Trophoblast cell (in vitro differentiated cells and primary cell): ENCODE data around the gene BNC2.

Source experiments
- DNase-seq, 2 donors: peaks; one replicate each; pipeline ENCODE4 v3.0.0-alpha.2; 2016
- H2AFZ ChIP-seq: 2 replicates; pipeline ENCODE4 v1.6.1; 2013; ENCODE audit warnings: low read length, moderate library complexity, mild to moderate bottlenecking; ENCODE audit not compliant: insufficient read depth, poor library complexity
- H2AK5ac ChIP-seq: 2 replicates; pipeline ENCODE4 v1.6.1; 2013; ENCODE audit warnings: mild to moderate bottlenecking, low read length
- H2BK120ac ChIP-seq: 2 replicates; pipeline ENCODE4 v1.6.1; 2013; ENCODE audit warnings: low read length, mild to moderate bottlenecking, moderate library complexity; ENCODE audit not compliant: insufficient read depth, poor library complexity
- H2BK12ac ChIP-seq: 2 replicates; pipeline ENCODE4 v1.6.1; 2013; ENCODE audit warnings: mild to moderate bottlenecking, low read length, moderate library complexity
- H2BK5ac ChIP-seq: 2 replicates; pipeline ENCODE4 v1.6.1; 2013; ENCODE audit warnings: low read length, low read depth, moderate library complexity, mild to moderate bottlenecking; ENCODE audit not compliant: poor library complexity
- H3K14ac ChIP-seq: 2 replicates; pipeline ENCODE4 v1.6.1; 2013; ENCODE audit warnings: mild to moderate bottlenecking, low read length
- H3K18ac ChIP-seq: 2 replicates; pipeline ENCODE4 v1.6.1; 2013; ENCODE audit warnings: mild to moderate bottlenecking, low read length
- H3K23ac ChIP-seq: 2 replicates; pipeline ENCODE4 v1.6.1; 2013; ENCODE audit warnings: low read length
- H3K27ac ChIP-seq: 2 replicates; pipeline ENCODE4 v1.5.1; 2013; ENCODE audit warnings: low read depth, mild to moderate bottlenecking, inconsistent platforms, low read length, moderate library complexity
- H3K27me3 ChIP-seq: 2 replicates; pipeline ENCODE4 v1.6.1; 2013; ENCODE audit warnings: inconsistent platforms, mild to moderate bottlenecking, low read length, moderate library complexity; ENCODE audit not compliant: insufficient read depth
- H3K36me3 ChIP-seq, 2 experiments: 1 replicate in 1 of 2; 2 replicates in 1 of 2; pipeline ENCODE4 v1.6.1; 2013; ENCODE audit warnings: low read length in 2 of 2, mild to moderate bottlenecking in 2 of 2, moderate library complexity in 1 of 2; ENCODE audit not compliant: insufficient read depth in 2 of 2, control insufficient read depth in 1 of 2
- H3K4ac ChIP-seq: 2 replicates; pipeline ENCODE4 v1.6.1; 2013; ENCODE audit warnings: low read depth, mild to moderate bottlenecking, low read length, moderate library complexity
- H3K4me1 ChIP-seq, 2 experiments: 1 replicate in 1 of 2; 2 replicates in 1 of 2; pipeline ENCODE4 v1.6.1; 2013; ENCODE audit warnings: low read length in 2 of 2, mild to moderate bottlenecking in 2 of 2, moderate library complexity in 1 of 2; ENCODE audit not compliant: insufficient read depth in 2 of 2, control insufficient read depth in 1 of 2
- H3K4me2 ChIP-seq: 2 replicates; pipeline ENCODE4 v1.6.1; 2013; ENCODE audit warnings: inconsistent platforms, mild to moderate bottlenecking, low read length, moderate library complexity
- H3K4me3 ChIP-seq: 2 replicates; pipeline ENCODE4 v1.5.1; 2013; ENCODE audit warnings: mild to moderate bottlenecking, low read depth, low read length, inconsistent platforms
- H3K79me1 ChIP-seq: one replicate; pipeline ENCODE4 v1.6.1; 2013; ENCODE audit warnings: low read length
- H3K79me2 ChIP-seq: 2 replicates; pipeline ENCODE4 v1.6.1; 2013; ENCODE audit warnings: low read length, mild to moderate bottlenecking; ENCODE audit not compliant: control insufficient read depth, insufficient read depth, poor library complexity
- H3K9ac ChIP-seq: 2 replicates; pipeline ENCODE4 v1.6.1; 2013; ENCODE audit warnings: mild to moderate bottlenecking, low read length
- H3K9me3 ChIP-seq: 2 replicates; pipeline ENCODE4 v1.6.1; 2013; ENCODE audit warnings: low read depth, mild to moderate bottlenecking, control low read depth, inconsistent platforms, low read length; ENCODE audit not compliant: insufficient read depth
- H4K12ac ChIP-seq: 2 replicates; pipeline ENCODE4 v1.6.1; 2013; ENCODE audit warnings: low read depth, mild to moderate bottlenecking, low read length, moderate library complexity
- H4K8ac ChIP-seq: 2 replicates; pipeline ENCODE4 v1.6.1; 2013; ENCODE audit warnings: low read depth, mild to moderate bottlenecking, low read length, moderate library complexity
- H4K91ac ChIP-seq: one replicate; pipeline ENCODE4 v1.6.1; 2013; ENCODE audit warnings: low read depth, mild to moderate bottlenecking, low read length, moderate library complexity
- WGBS: extraction: QIAGEN DNeasy Blood & Tissue Kit; methylation state at CpG from one replicate; pipeline ENCODE4 v1.1.7; 2013; ENCODE audit warnings: missing lambda C conversion rate; ENCODE audit not compliant: insufficient read length, insufficient coverage; ENCODE audit errors: extremely low coverage; 5-methylcytosine and 5-hydroxymethylcytosine counted together

BNC2 gene

DNA sequence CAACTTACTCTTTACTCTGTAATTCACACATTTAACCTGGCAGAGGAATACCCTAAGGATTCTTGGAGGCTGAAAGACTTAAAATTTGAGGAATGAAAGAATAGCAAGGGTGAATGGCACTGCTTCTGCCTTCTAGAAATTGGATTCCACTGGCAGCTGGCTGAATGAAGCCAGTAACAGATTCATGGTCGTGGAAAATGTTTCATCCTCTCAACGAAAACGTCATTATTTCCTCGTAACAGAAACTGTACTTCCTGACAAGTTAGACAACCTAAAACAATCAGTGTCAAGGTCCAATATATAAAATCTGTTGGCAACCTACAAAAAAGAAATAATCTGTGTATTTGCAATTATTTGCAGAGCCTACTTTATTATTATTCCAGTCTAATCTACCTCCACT lies 39.7 kb downstream of the BNC2 start:
- no peak overlapping the region for H3K27ac ChIP-seq
- no peak overlapping the region for H4K12ac ChIP-seq
- no peak overlapping the region for H3K4ac ChIP-seq
- H3K18ac ChIP-seq = no peak overlapping the region
- no peaks in the 10 kb centered on the region for H3K36me3 ChIP-seq
- peaks cover 2 to 5% of the 10 kb centered on the region in 2 experiments for H3K4me1 ChIP-seq
- H3K23ac ChIP-seq = no peak overlapping the region
- H2BK120ac ChIP-seq = no peak overlapping the region
- no peak overlapping the region for H4K91ac ChIP-seq
- no peak overlapping the region for H2AFZ ChIP-seq
- H3K27me3 ChIP-seq = no peaks in the 10 kb centered on the region
- no peak overlapping the region for H2AK5ac ChIP-seq
- H3K9me3 ChIP-seq = no peaks in the 10 kb centered on the region
- peaks cover 3% of the 10 kb centered on the region for H3K79me1 ChIP-seq
- no peak overlapping the region for H2BK12ac ChIP-seq
- H3K4me3 ChIP-seq = no peak overlapping the region
- H3K4me2 ChIP-seq = no peak overlapping the region
- no peak for DNase-seq
- no peak overlapping the region for H3K9ac ChIP-seq
- no peak overlapping the region for H4K8ac ChIP-seq
- no peak overlapping the region for H2BK5ac ChIP-seq
- H3K79me2 ChIP-seq = peaks cover 2% of the 10 kb centered on the region
- WGBS = no CpG with 5 or more reads among the region's 4 CpGs
- no peak overlapping the region for H3K14ac ChIP-seq

DNA sequence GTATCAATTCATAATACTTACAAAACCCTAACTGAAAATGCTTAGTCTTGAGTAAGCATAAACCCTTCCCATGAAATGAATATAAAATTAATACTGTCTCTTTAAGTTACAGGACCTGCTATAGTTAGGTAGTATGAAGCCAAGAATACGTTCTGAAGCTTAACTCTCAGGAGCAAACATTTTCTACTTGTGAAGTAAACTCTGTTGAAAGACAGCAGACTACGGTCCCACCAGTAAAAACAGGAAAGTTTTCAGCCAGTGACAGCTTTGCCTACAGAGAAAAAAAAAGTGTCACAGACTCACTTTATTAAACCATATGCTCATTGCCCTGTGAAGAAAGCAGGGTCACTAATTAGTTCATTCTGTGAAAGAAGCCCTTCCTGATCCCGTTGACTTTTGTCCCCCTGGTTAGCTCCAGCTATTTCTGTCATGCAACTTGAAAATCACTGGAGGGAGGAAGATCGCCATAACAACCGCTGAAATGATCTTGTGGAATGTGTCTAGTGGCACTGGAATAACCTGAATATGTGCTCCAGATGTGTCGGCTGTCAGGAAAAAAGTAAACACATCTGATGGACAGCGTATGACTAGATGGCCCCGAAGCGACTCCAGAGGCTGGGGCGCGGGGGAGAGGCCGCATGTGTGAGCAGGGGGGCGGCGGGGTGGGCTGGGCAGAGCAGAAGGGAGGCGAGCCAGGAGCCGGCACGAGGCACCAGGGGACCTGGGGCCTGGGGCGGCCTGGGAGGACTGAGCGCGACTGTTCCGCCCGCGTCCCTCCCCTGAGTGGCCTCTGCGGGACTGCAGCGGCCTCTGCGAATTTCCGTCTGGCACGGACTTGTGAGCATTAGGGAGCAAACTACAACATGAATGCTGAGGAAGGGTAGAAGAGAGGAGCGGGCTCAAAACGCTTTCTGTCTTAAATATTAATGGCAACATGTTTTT lies 41.9 kb downstream of the BNC2 start:
- H2AFZ ChIP-seq = peak overlapping the region; percentile 15
- no peak overlapping the region for H3K23ac ChIP-seq
- no peak overlapping the region for H3K9ac ChIP-seq
- H2BK12ac ChIP-seq = no peak overlapping the region
- no peaks in the 10 kb centered on the region for H3K27me3 ChIP-seq
- no peaks in the 10 kb centered on the region for H3K9me3 ChIP-seq
- no peak overlapping the region for H2AK5ac ChIP-seq
- peak overlapping the region; percentile 48 for H4K91ac ChIP-seq
- WGBS = no CpG with 5 or more reads among the region's 30 CpGs
- H3K27ac ChIP-seq = peak overlapping the region; percentile 65
- H3K18ac ChIP-seq = no peak overlapping the region
- H3K4ac ChIP-seq = no peak overlapping the region
- H3K36me3 ChIP-seq = no peaks in the 10 kb centered on the region
- H2BK120ac ChIP-seq = no peak overlapping the region
- no peak overlapping the region for H4K8ac ChIP-seq
- peak; percentile 63 to 78 for DNase-seq
- no peak overlapping the region for H4K12ac ChIP-seq
- H3K4me1 ChIP-seq = peaks cover 5 to 11% of the 10 kb centered on the region in 2 experiments
- no peak overlapping the region for H3K4me3 ChIP-seq
- H3K14ac ChIP-seq = no peak overlapping the region
- H3K79me1 ChIP-seq = peaks cover 5% of the 10 kb centered on the region
- H2BK5ac ChIP-seq = no peak overlapping the region
- peaks cover 2% of the 10 kb centered on the region for H3K79me2 ChIP-seq
- H3K4me2 ChIP-seq = peak overlapping the region; percentile 47

DNA sequence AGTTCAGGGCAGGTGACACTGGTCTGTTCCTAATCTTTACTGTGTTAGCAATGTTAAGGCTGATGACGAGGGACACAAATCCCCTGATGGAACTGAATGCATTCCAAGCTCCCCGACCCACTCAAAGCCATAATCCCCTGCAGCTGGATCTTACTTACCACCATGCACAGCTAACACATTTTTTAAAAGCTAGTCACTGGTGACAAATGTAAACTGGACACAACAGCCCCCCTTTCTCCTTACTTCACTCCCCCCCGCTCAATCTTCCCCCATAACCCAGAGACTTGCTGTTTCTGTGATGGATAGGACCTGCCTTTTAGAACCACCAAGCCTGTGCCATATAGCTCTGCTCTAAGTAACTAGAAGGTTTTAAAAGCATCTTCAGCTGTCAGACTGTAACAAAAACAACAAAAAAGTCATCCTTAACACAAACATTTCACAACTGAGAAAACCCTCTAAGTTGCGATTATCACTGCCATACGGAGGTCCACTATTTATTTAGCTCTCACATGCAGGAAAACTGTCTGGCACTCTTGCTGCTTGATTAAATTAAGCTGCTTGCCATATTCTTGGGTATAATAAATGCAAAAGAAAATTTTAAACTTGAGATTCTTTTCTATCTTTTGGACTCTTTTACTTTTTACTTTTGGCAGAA lies 44.4 kb downstream of the BNC2 start:
- H2AK5ac ChIP-seq = no peak overlapping the region
- no peak overlapping the region for H2AFZ ChIP-seq
- peaks cover 5 to 11% of the 10 kb centered on the region in 2 experiments for H3K4me1 ChIP-seq
- H3K23ac ChIP-seq = no peak overlapping the region
- peaks cover 2% of the 10 kb centered on the region for H3K79me2 ChIP-seq
- H3K4me2 ChIP-seq = no peak overlapping the region
- H3K18ac ChIP-seq = no peak overlapping the region
- H3K14ac ChIP-seq = no peak overlapping the region
- H3K9me3 ChIP-seq = no peaks in the 10 kb centered on the region
- H4K8ac ChIP-seq = no peak overlapping the region
- H4K12ac ChIP-seq = no peak overlapping the region
- peak overlapping the region; percentile 37 for H3K27ac ChIP-seq
- H2BK120ac ChIP-seq = no peak overlapping the region
- H2BK5ac ChIP-seq = no peak overlapping the region
- no peaks in the 10 kb centered on the region for H3K27me3 ChIP-seq
- H3K9ac ChIP-seq = no peak overlapping the region
- DNase-seq = no peak
- H4K91ac ChIP-seq = no peak overlapping the region
- no peaks in the 10 kb centered on the region for H3K36me3 ChIP-seq
- H3K79me1 ChIP-seq = peaks cover 5% of the 10 kb centered on the region
- no peak overlapping the region for H2BK12ac ChIP-seq
- H3K4ac ChIP-seq = no peak overlapping the region
- no peak overlapping the region for H3K4me3 ChIP-seq
- WGBS = no CpG with 5 or more reads among the region's 5 CpGs

DNA sequence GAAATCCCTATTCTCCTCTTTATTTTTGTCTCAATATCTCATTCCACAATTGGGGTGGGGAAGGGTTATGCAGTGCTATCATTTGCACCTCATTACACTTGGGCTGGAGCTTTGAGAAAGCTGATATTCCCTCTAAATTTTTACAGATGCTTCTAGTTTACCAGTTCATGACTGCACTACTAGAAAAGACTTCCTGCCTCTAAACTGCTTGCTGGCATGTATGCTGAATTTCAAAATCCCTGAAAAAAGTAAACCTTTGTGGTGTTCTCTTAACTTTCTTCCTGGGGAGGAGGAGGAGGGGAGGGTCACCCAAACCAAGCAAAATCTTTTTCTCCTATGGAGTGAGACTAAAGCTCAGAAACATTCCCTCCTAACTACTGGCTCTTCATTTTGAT lies 45.1 kb downstream of the BNC2 start:
- no peak overlapping the region for H3K14ac ChIP-seq
- H3K4me2 ChIP-seq = no peak overlapping the region
- no peak overlapping the region for H2BK12ac ChIP-seq
- H3K27ac ChIP-seq = no peak overlapping the region
- H3K79me2 ChIP-seq = peaks cover 2% of the 10 kb centered on the region
- H3K9me3 ChIP-seq = no peaks in the 10 kb centered on the region
- H3K18ac ChIP-seq = no peak overlapping the region
- no peak overlapping the region for H4K91ac ChIP-seq
- H3K9ac ChIP-seq = no peak overlapping the region
- H3K36me3 ChIP-seq = no peaks in the 10 kb centered on the region
- no peak overlapping the region for H3K4me3 ChIP-seq
- H2AK5ac ChIP-seq = no peak overlapping the region
- H3K23ac ChIP-seq = no peak overlapping the region
- H4K8ac ChIP-seq = no peak overlapping the region
- no peak overlapping the region for H3K4ac ChIP-seq
- no peaks in the 10 kb centered on the region for H3K27me3 ChIP-seq
- peaks cover 5% of the 10 kb centered on the region for H3K79me1 ChIP-seq
- peaks cover 5 to 11% of the 10 kb centered on the region in 2 experiments for H3K4me1 ChIP-seq
- H4K12ac ChIP-seq = no peak overlapping the region
- H2AFZ ChIP-seq = no peak overlapping the region
- no peak for DNase-seq
- H2BK5ac ChIP-seq = no peak overlapping the region
- no peak overlapping the region for H2BK120ac ChIP-seq
